Measurements from ENCODE around the gene C1orf21.

Gene C1orf21

DNA sequence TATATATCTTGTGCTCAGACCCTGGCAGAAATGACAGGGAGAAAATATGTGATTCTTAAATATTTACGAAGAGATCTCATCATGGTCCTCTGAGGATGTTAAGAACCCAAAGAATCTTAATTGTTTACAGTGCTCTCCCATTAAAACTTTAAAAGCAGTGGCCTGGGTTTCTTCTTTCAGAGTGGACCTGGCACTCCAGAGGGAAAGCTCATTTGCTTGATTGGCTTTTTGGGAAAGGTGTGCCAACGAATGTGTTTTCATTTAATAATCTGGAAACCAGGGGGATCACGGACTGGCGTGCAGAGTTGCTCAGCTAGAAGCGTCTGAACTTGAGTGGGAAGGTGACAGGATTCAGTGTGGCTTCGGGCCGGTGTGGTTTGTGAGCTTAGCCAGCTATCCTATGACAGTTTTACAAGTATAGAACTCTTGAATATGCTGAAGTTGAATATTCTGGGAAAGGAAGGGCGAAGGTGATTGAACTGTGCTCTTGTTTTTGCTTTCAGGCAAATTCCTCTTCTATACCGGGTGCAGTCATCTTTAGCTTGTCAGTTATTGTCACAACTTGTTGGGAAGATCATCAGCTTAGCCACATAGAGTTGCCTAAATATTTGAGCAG, 154.8 kb downstream of the C1orf21 start:
- no peak overlapping the region for H3K4me3 ChIP-seq (ENCODE audit: low read length)
- no peak for DNase-seq (ENCODE audit: low read depth)
- H3K9me3 ChIP-seq (ENCODE audit: control insufficient read depth, low read length) = peaks cover 10% of the 10 kb centered on the region
- H3K36me3 ChIP-seq (ENCODE audit: control insufficient read depth, insufficient read depth, low read length, severe bottlenecking) = no peaks in the 10 kb centered on the region
- peaks cover 15% of the 10 kb centered on the region for H3K4me1 ChIP-seq (ENCODE audit: control insufficient read depth, insufficient read depth, low read length)
- H3K9ac ChIP-seq (ENCODE audit: low read length) = no peak overlapping the region
- H3K27me3 ChIP-seq (replicated peaks; ENCODE audit: control insufficient read depth, insufficient read depth, low read length) = no peaks in the 10 kb centered on the region

DNA sequence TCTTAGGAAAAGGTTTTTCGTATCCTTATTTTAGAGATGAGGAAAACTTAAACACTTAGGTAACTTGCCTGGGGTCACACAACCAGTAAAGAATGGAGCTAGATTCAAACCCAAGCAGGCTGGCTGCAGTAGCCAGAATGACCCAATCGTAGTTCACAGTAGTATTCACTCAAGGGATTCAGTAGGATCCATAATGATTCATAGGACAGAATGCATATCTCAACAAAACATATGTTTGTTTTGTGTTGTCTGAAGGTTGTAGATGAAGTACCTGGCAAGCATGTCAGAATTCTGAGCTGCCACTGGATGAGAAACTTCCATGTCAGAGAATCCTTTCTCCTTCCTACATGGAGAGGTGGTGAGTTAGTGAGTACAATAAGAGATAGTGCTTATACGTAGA, 155.5 kb downstream of the C1orf21 start:
- no peak for DNase-seq (ENCODE audit: low read depth)
- H3K36me3 ChIP-seq (ENCODE audit: control insufficient read depth, insufficient read depth, low read length, severe bottlenecking) = no peaks in the 10 kb centered on the region
- no peaks in the 10 kb centered on the region for H3K27me3 ChIP-seq (replicated peaks; ENCODE audit: control insufficient read depth, insufficient read depth, low read length)
- H3K4me3 ChIP-seq (ENCODE audit: low read length) = no peak overlapping the region
- peaks cover 15% of the 10 kb centered on the region for H3K4me1 ChIP-seq (ENCODE audit: control insufficient read depth, insufficient read depth, low read length)
- no peak overlapping the region for H3K9ac ChIP-seq (ENCODE audit: low read length)
- peaks cover 10% of the 10 kb centered on the region for H3K9me3 ChIP-seq (ENCODE audit: control insufficient read depth, low read length)

- Histone ChIP-seq H3K9me3 (ENCODE audit: control insufficient read depth, low read length) (no peaks in the 10 kb centered on the region), H3K36me3 (ENCODE audit: control insufficient read depth, insufficient read depth, low read length, severe bottlenecking) (no peaks in the 10 kb centered on the region), H3K9ac (ENCODE audit: low read length) (peak overlapping the region; percentile 63), H3K27me3 (replicated peaks; ENCODE audit: control insufficient read depth, insufficient read depth, low read length) (no peaks in the 10 kb centered on the region), H3K4me3 (ENCODE audit: low read length) (no peak overlapping the region), H3K4me1 (ENCODE audit: control insufficient read depth, insufficient read depth, low read length) (peaks cover 15% of the 10 kb centered on the region)
- DNase-seq (ENCODE audit: low read depth) = peak; percentile 75
Observed at GRCh38 chr1:184545601-184546000, 158.8 kb downstream of the C1orf21 start.

DNA sequence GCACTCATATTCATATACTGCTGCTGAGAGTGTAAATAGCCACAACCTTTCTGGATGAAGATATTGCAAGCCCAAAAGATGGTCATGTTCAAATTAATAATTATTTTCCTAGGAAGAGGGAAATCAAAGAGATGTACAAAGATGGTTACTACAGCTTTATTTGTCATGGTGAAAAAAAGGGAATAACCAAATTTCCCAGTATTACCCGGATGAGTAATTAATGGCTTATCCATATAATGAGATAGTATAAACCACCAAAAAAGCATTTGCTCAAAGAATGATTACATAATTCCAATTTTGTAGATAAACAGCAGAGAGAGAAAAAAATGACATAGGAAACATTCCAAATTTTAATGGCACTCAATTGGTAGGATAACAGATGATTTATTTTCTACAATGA, 165.6 kb downstream of the C1orf21 start:
- Histone ChIP-seq H3K36me3 (ENCODE audit: control insufficient read depth, insufficient read depth, low read length, severe bottlenecking) (no peaks in the 10 kb centered on the region), H3K4me3 (ENCODE audit: low read length) (no peak overlapping the region), H3K27me3 (replicated peaks; ENCODE audit: control insufficient read depth, insufficient read depth, low read length) (no peaks in the 10 kb centered on the region), H3K4me1 (ENCODE audit: control insufficient read depth, insufficient read depth, low read length) (no peaks in the 10 kb centered on the region), H3K9ac (ENCODE audit: low read length) (no peak overlapping the region), H3K9me3 (ENCODE audit: control insufficient read depth, low read length) (no peaks in the 10 kb centered on the region)
- no peak for DNase-seq (ENCODE audit: low read depth)

DNA sequence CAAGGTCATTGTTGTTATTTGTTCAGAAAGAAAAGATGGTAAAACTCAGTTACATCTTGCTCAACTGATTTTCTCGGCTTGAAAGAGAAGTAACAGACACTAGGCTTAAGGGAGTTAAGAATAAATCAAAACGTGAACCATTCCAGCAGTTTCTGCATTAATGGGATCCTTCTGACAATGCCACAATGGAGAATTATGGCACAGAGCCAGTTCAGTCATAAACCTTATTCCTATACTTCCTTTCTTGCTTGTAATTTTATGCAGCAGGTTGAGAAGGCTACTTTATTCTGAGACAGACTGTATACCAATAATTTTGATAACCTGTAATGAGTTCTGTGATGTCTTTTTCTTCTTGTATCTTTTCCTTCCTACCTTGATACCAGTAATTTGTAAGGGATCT, 167.0 kb downstream of the C1orf21 start:
- no peak overlapping the region for H3K4me3 ChIP-seq (ENCODE audit: low read length)
- no peaks in the 10 kb centered on the region for H3K9me3 ChIP-seq (ENCODE audit: control insufficient read depth, low read length)
- H3K4me1 ChIP-seq (ENCODE audit: control insufficient read depth, insufficient read depth, low read length) = no peaks in the 10 kb centered on the region
- no peak overlapping the region for H3K9ac ChIP-seq (ENCODE audit: low read length)
- no peaks in the 10 kb centered on the region for H3K27me3 ChIP-seq (replicated peaks; ENCODE audit: control insufficient read depth, insufficient read depth, low read length)
- DNase-seq (ENCODE audit: low read depth) = no peak
- H3K36me3 ChIP-seq (ENCODE audit: control insufficient read depth, insufficient read depth, low read length, severe bottlenecking) = no peaks in the 10 kb centered on the region

GRCh38 chr1:184555665-184556641, 169.1 kb downstream of the C1orf21 start:
- Histone ChIP-seq H3K36me3 (ENCODE audit: control insufficient read depth, insufficient read depth, low read length, severe bottlenecking) (no peaks in the 10 kb centered on the region), H3K27me3 (replicated peaks; ENCODE audit: control insufficient read depth, insufficient read depth, low read length) (no peaks in the 10 kb centered on the region), H3K9me3 (ENCODE audit: control insufficient read depth, low read length) (no peaks in the 10 kb centered on the region), H3K9ac (ENCODE audit: low read length) (no peak overlapping the region), H3K4me1 (ENCODE audit: control insufficient read depth, insufficient read depth, low read length) (no peaks in the 10 kb centered on the region), H3K4me3 (ENCODE audit: low read length) (no peak overlapping the region)
- no peak for DNase-seq (ENCODE audit: low read depth)

DNA sequence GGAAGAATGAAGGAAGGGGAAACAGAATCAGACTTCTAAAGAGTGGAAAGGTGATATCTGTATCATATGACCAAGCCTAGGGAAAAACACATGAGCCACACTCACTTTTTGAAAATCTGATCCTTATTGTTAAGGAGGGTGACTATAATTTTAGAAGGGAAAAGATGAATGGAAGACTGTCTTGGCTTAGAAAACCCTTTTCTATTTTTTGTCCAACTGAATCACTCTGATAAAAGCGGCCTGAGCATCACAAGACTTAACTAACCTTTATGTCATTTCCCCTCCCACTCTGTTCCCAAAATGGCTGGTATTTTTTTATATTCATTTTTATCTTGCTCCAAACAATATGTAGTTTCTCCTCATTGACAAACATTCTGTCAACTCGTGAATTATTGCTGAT, 169.8 kb downstream of the C1orf21 start:
- no peak for DNase-seq (ENCODE audit: low read depth)
- H3K4me3 ChIP-seq (ENCODE audit: low read length) = no peak overlapping the region

DNA sequence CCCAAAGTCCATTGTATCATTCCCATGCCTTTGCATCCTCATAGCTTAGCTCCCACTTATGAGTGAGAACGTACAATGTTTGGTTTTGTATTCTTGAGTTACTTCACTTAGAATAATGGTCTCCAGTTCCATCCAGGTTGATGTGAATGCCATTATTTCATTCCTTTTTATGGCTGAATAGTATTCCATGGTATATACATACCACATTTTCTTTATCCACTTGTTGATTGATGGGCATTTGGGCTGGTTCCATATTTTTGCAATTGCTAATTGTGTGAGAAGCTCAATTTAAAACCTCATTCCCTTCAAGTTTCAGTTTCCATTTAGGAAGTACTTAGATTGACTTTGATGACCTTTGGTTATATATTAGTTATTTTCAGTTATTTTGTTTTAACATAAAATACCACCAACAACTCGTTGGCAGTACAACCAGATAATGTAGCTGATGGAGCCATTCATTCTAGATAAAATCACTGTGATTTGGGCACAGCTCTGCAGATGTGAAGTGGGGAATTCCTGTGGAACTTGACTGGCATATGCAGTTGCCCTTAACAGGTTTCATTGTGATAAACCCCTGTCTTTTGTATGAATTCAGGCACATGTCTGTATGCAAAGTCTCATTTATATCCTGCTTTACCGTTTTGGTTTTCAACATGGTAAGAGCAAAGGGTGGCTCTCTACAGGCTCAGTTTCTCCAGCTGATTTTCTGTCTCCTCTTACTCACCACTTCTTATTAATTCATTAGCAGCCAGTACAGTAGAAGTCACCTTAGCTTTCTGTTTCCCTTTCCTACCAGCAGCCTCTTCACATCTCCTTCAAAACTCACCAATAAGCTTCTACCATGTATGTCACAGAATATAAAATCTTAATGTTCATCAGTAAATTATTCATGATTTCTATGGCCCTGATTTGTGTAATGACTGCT, 170.9 kb downstream of the C1orf21 start:
- peaks cover 12% of the 10 kb centered on the region for H3K4me1 ChIP-seq (ENCODE audit: control insufficient read depth, insufficient read depth, low read length)
- H3K36me3 ChIP-seq (ENCODE audit: control insufficient read depth, insufficient read depth, low read length, severe bottlenecking) = no peaks in the 10 kb centered on the region
- no peak for DNase-seq (ENCODE audit: low read depth)
- no peaks in the 10 kb centered on the region for H3K9me3 ChIP-seq (ENCODE audit: control insufficient read depth, low read length)
- no peak overlapping the region for H3K9ac ChIP-seq (ENCODE audit: low read length)
- no peaks in the 10 kb centered on the region for H3K27me3 ChIP-seq (replicated peaks; ENCODE audit: control insufficient read depth, insufficient read depth, low read length)
- no peak overlapping the region for H3K4me3 ChIP-seq (ENCODE audit: low read length)

More for the DNA sequence above, 169.8 kb downstream of the C1orf21 start:
- H3K4me1 ChIP-seq (ENCODE audit: control insufficient read depth, insufficient read depth, low read length) = peaks cover 2% of the 10 kb centered on the region
- H3K36me3 ChIP-seq (ENCODE audit: control insufficient read depth, insufficient read depth, low read length, severe bottlenecking) = no peaks in the 10 kb centered on the region
- no peak overlapping the region for H3K9ac ChIP-seq (ENCODE audit: low read length)
- H3K27me3 ChIP-seq (replicated peaks; ENCODE audit: control insufficient read depth, insufficient read depth, low read length) = no peaks in the 10 kb centered on the region
- no peaks in the 10 kb centered on the region for H3K9me3 ChIP-seq (ENCODE audit: control insufficient read depth, low read length)

- no peaks in the 10 kb centered on the region for H3K36me3 ChIP-seq (ENCODE audit: control insufficient read depth, insufficient read depth, low read length, severe bottlenecking)
Observed at GRCh38 chr1:184558691-184559090, 171.9 kb downstream of the C1orf21 start.

DNA sequence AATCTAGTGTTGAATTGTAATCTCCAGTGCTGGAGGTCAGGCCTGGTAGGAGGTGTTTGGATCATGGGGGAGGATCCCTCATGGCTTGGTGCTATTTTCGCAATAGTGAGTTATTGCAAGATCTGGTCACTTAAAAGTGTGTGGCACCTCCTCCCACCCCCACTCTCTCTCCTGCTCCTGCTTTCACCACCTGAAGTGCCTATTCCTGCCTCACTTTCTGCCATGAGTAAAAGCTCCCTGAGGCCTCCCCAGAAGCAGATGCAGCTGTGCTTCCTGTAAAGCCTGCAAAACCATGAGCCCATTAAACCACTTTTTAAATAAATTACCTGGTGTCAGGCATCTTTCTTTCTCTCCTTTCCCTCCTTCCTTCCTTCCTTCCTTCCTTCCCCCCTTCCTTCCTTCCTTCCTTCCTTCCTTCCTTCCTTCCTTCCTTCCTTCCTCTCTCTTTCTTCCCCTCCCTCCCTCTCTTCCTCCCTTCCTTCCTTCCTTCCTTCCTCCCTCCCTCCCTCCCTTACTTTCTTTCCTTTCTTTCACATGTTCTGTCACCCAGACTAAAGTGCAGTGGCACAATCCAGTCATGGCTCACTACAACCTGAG, 172.4 kb downstream of the C1orf21 start:
- Histone ChIP-seq H3K9ac (ENCODE audit: low read length) (no peak overlapping the region), H3K27me3 (replicated peaks; ENCODE audit: control insufficient read depth, insufficient read depth, low read length) (no peaks in the 10 kb centered on the region), H3K4me1 (ENCODE audit: control insufficient read depth, insufficient read depth, low read length) (peaks cover 17% of the 10 kb centered on the region), H3K4me3 (ENCODE audit: low read length) (no peak overlapping the region), H3K36me3 (ENCODE audit: control insufficient read depth, insufficient read depth, low read length, severe bottlenecking) (no peaks in the 10 kb centered on the region), H3K9me3 (ENCODE audit: control insufficient read depth, low read length) (no peaks in the 10 kb centered on the region)
- DNase-seq (ENCODE audit: low read depth) = no peak

More at GRCh38 chr1:184558691-184559090, 171.9 kb downstream of the C1orf21 start:
- Histone ChIP-seq H3K4me3 (ENCODE audit: low read length) (no peak overlapping the region), H3K9ac (ENCODE audit: low read length) (no peak overlapping the region), H3K9me3 (ENCODE audit: control insufficient read depth, low read length) (no peaks in the 10 kb centered on the region), H3K27me3 (replicated peaks; ENCODE audit: control insufficient read depth, insufficient read depth, low read length) (no peaks in the 10 kb centered on the region), H3K4me1 (ENCODE audit: control insufficient read depth, insufficient read depth, low read length) (peaks cover 17% of the 10 kb centered on the region)
- DNase-seq (ENCODE audit: low read depth) = no peak
